Measurements from ENCODE around the gene ZDHHC8.

- TF ChIP-seq CTCF (optimal IDR thresholded peaks at IDR 0.05 in 1 of 3, IDR thresholded peaks at IDR 0.05 in 1 of 3, conservative IDR thresholded peaks at IDR 0.05 in 1 of 3; ENCODE audit: extremely low read depth in 1 of 3, insufficient read depth in 2 of 3, low read length in 3 of 3), result no peak
- no peak for TF ChIP-seq EZH2 (IDR thresholded peaks at IDR 0.05; ENCODE audit: low read length)
Measured at GRCh38 chr22:20152464-20152890, 20.9 kb downstream of the ZDHHC8 start.
